Measurements from ENCODE around the gene PLCG1. TPM values are rescaled to one million over a fixed set of nuclear protein-coding genes. Genes with fewer than 3 reads are reported as not detected.

Gene PLCG1
- total and polyA plus RNA-seq, 7 donors, result 16.0 to 43.1 (median 22.9) TPM

DNA sequence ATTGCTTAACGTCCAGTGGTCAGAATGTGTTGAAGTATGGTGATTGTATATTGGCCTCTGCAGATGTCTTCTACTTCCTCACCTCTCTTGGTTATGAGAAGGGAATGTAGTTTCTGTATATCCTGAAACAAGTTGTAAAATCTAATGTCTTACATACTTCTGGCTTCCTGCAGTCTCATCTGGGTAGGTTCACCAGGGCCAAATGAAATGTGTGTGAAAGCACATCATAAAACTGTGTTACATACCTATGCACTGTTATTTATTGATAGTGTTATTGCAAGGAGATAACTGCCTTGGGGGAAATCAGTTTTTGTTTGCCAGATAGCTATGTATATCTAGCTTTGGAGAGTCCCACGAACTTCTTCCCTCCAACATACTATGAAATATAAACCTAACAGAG, 35.7 kb upstream of the PLCG1 start:
- Histone ChIP-seq H3K27ac (no peak overlapping the region), H3K9me3 (no peaks in the 10 kb centered on the region), H3K36me3 (ENCODE audit: insufficient read depth in 1 of 2, low read depth in 1 of 2) (peaks cover 8 to 92% of the 10 kb centered on the region in 2 donors), H3K4me3 (no peak overlapping the region), H3K4me1 (no peaks in the 10 kb centered on the region), H3K27me3 (ENCODE audit: insufficient read depth in 3 of 3, low read length in 2 of 3) (no peaks in the 10 kb centered on the region)
- ATAC-seq, result no peak
- 84 to 90% (median 90%) methylated on average over 2 of the region's 2 CpGs for WGBS, 3 donors
- intact Hi-C loops (cut with DNase I), result no loop called here
- DNase-seq, result no peak
- TF ChIP-seq, protein P1, sequence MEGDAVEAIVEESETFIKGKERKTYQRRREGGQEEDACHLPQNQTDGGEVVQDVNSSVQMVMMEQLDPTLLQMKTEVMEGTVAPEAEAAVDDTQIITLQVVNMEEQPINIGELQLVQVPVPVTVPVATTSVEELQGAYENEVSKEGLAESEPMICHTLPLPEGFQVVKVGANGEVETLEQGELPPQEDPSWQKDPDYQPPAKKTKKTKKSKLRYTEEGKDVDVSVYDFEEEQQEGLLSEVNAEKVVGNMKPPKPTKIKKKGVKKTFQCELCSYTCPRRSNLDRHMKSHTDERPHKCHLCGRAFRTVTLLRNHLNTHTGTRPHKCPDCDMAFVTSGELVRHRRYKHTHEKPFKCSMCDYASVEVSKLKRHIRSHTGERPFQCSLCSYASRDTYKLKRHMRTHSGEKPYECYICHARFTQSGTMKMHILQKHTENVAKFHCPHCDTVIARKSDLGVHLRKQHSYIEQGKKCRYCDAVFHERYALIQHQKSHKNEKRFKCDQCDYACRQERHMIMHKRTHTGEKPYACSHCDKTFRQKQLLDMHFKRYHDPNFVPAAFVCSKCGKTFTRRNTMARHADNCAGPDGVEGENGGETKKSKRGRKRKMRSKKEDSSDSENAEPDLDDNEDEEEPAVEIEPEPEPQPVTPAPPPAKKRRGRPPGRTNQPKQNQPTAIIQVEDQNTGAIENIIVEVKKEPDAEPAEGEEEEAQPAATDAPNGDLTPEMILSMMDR (IDR thresholded peaks at IDR 0.05), result no peak

DNA sequence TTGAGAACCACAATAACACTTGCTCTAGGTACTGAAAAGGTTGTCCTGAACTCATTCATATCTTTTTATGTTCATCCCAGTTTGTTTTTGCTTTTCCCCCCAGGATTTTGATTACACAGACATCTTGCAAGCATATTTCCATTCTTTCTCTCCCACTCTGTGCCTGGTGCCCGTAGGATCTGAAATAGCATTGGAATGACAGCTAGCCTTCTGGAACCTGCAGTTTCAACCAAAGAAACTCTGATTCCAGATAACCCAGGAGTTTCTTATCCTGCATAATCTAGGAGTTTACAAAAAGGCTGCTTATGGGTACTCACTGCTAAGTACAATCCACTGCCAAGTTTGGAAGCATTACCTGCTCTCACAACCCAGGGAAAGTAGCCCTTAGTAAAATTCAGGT, 28.8 kb upstream of the PLCG1 start:
- DNase-seq (no peak), ATAC-seq (no peak)
- no peaks in the 10 kb centered on the region for H3K9me3 ChIP-seq
- intact Hi-C loops (cut with DNase I), result no loop called here
- no peaks in the 10 kb centered on the region for H3K4me1 ChIP-seq
- no peak overlapping the region for H3K27ac ChIP-seq
- TF ChIP-seq, protein P1 (IDR thresholded peaks at IDR 0.05), result no peak
- no peaks in the 10 kb centered on the region for H3K27me3 ChIP-seq (ENCODE audit: insufficient read depth in 3 of 3, low read length in 2 of 3)
- H3K36me3 ChIP-seq (ENCODE audit: insufficient read depth in 1 of 2, low read depth in 1 of 2), result peaks cover 3 to 76% of the 10 kb centered on the region in 2 donors
- 96 to 97% (median 96%) methylated on average over 1 of the region's 1 CpG for WGBS, 3 donors
- H3K4me3 ChIP-seq, result no peak overlapping the region

DNA sequence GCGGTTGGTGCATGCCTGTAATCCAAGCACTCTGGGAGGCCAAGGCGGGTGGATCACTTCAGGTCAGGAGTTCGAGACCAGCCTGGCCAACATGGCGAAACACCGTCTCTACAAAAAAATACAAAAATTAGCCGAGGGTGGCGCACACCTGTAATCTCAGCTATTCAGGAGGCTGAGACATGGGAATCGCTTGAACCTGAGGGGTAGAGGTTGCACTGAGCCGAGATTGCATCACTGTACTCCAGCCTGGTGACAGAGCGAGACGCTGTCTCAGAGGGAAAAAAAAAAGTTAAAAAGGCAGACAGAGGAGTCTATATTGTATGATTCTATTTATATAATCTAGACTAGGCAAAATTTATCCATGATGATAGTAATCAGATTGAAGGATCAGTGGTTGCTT, 27.3 kb upstream of the PLCG1 start:
- peaks cover 12 to 76% of the 10 kb centered on the region in 2 donors for H3K36me3 ChIP-seq (ENCODE audit: insufficient read depth in 1 of 2, low read depth in 1 of 2)
- 96 to 98% (median 97%) methylated on average over 11 of the region's 11 CpGs for WGBS, 3 donors

DNA sequence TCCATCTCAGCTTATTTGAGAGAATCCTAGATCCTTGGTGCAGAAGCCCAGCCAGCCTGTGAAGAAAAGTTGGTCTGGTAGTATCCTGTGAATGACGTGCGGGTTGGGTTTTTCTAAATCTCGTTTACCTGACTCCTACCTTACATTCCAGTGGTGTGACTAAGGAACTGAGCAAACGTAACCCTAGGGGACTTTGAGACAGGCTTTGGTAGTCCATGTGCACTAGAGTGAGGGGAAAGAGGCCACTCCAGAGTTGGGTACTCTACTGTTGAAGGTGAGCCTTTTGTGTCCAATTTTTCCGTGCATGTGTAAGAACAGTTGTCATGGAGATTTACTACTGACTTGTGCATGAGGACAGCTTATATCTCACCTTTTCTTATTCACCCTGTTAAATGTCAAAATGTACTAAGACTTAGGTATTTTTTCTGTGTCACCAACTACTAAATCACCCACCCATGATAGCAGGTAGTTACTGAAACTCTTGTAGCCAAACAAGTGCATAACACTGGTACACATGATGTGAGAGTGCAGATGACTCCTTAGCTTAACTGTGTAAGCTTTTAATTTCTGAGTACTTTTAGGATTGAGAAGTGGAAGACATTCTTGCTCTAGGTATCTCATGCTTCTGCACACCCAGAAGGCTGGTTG, 26.3 kb upstream of the PLCG1 start:
- DNase-seq (no peak), ATAC-seq (no peak)
- TF ChIP-seq, protein P1 (IDR thresholded peaks at IDR 0.05), result no peak
- no peak overlapping the region for H3K27ac ChIP-seq
- H3K4me3 ChIP-seq, result no peak overlapping the region
- H3K36me3 ChIP-seq (ENCODE audit: insufficient read depth in 1 of 2, low read depth in 1 of 2), result peaks cover 15 to 78% of the 10 kb centered on the region in 2 donors
- no peaks in the 10 kb centered on the region for H3K27me3 ChIP-seq (ENCODE audit: insufficient read depth in 3 of 3, low read length in 2 of 3)
- 95 to 97% (median 95%) methylated on average over 5 of the region's 5 CpGs for WGBS, 3 donors
- intact Hi-C loops (cut with DNase I), result no loop called here
- no peaks in the 10 kb centered on the region for H3K9me3 ChIP-seq
- no peaks in the 10 kb centered on the region for H3K4me1 ChIP-seq

More for the DNA sequence above, 27.3 kb upstream of the PLCG1 start:
- H3K27me3 ChIP-seq (ENCODE audit: insufficient read depth in 3 of 3, low read length in 2 of 3), result no peaks in the 10 kb centered on the region
- no peak overlapping the region for H3K27ac ChIP-seq
- intact Hi-C loops (cut with DNase I), result no loop called here
- TF ChIP-seq, protein P1 (IDR thresholded peaks at IDR 0.05), result no peak
- no peaks in the 10 kb centered on the region for H3K4me1 ChIP-seq
- H3K4me3 ChIP-seq, result no peak overlapping the region
- DNase-seq (no peak), ATAC-seq (no peak)
- H3K9me3 ChIP-seq, result no peaks in the 10 kb centered on the region

DNA sequence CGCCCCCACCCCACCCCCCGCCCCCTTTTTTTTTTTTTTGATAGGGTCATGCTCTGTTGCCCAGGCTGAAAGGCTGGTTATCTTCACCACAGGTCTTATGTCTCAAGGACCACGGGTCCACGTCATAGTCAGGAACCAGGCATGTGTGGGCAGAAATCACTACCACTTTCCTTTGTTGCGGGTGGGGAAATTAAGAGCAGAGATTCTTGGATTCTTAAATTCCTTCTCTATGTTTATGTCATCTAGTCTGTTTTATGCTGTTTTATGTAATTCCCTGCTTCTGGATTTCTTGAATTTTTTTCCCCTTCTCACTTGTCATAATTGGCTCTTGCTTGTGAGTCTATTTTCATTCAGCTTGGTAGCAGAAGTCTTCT, 25.8 kb upstream of the PLCG1 start:
- WGBS, 3 donors, result 90 to 93% (median 92%) methylated on average over 5 of the region's 5 CpGs
- intact Hi-C loops (cut with DNase I), result no loop called here
- DNase-seq, result no peak
- Histone ChIP-seq H3K27me3 (ENCODE audit: insufficient read depth in 3 of 3, low read length in 2 of 3) (no peaks in the 10 kb centered on the region), H3K9me3 (no peaks in the 10 kb centered on the region), H3K4me1 (no peaks in the 10 kb centered on the region), H3K36me3 (ENCODE audit: insufficient read depth in 1 of 2, low read depth in 1 of 2) (peaks cover 15 to 83% of the 10 kb centered on the region in 2 donors), H3K27ac (no peak overlapping the region), H3K4me3 (no peak overlapping the region)
- TF ChIP-seq, protein P1 (IDR thresholded peaks at IDR 0.05), result no peak
- no peak for ATAC-seq
